Esophagus squamous epithelium (tissue), 5 donors: ENCODE results near the gene SUPV3L1. TPM values are rescaled to one million over a fixed set of nuclear protein-coding genes. Genes with fewer than 3 reads are reported as not detected.

Experiments
- DNase-seq: peaks from one replicate; lab custom pipeline; 2025; lab: John Stamatoyannopoulos, UW
- H3K27ac ChIP-seq, 4 donors: fragments of 200-600 bp; sonication (generic); one replicate each; pipeline ENCODE4 v1.5.1; 2016 to 2019; ENCODE audit warnings: mild to moderate bottlenecking in 1 of 4
- H3K27me3 ChIP-seq, 4 donors: fragments of 200-600 bp; sonication (generic); 1 replicate in 3 of 4; 2 replicates in 1 of 4; pipeline versions ENCODE4 v1.5.1 to v1.6.0; 2017 to 2021; ENCODE audit warnings: antibody characterized with exemption in 1 of 4
- H3K36me3 ChIP-seq, 3 donors: fragments of 200-600 bp; sonication (generic); one replicate each; pipeline ENCODE4 v1.5.1; 2016 to 2019
- H3K4me1 ChIP-seq, 3 donors: fragments of 200-600 bp; sonication (generic); one replicate each; pipeline ENCODE4 v1.5.1; 2017 to 2019
- H3K4me3 ChIP-seq, 4 donors: fragments of 200-600 bp; sonication (generic); 1 replicate in 3 of 4; 2 replicates in 1 of 4; pipeline ENCODE4 v1.5.1; 2016 to 2019; ENCODE audit warnings: mild to moderate bottlenecking in 2 of 4, moderate library complexity in 1 of 4
- H3K9me3 ChIP-seq, 3 donors: fragments of 200-600 bp; sonication (generic); one replicate each; pipeline ENCODE4 v1.5.1; 2016 to 2019
- POLR2A ChIP-seq, 4 donors: fragments of 450-650 bp; IDR thresholded peaks; one replicate each; pipeline ENCODE4 v1.6.1; 2017; ENCODE audit warnings: antibody characterized with exemption in 4 of 4, mild to moderate bottlenecking in 4 of 4, moderate library complexity in 3 of 4
- whole genome bisulfite sequencing, 2 donors: methylation state at CpG; one replicate each; pipeline ENCODE4 v1.1.5; 2018; 5-methylcytosine and 5-hydroxymethylcytosine counted together
- intact Hi-C: fragments of 100-400 bp; cut with DNase I; formaldehyde crosslinking; loops from one replicate; pipeline ENCODE4 v1.15.0; 2022
- total RNA-seq, 4 donors: library from RNA; depleted of rRNA; stranded (reverse); fragments of >200 nt; gene quantifications; one replicate each; pipeline ENCODE4 v1.1.0, GENCODE V29; 2016
- TF ChIP-seq, protein P1 (sequence below), 6 experiments: fragments of 450-650 bp in 4 of 6; fragments of 200-600 bp in 2 of 6; sonication (generic) in 2 of 6; IDR thresholded peaks; one replicate each; pipeline ENCODE4 v1.5.1; 2016 to 2019; ENCODE audit warnings: antibody characterized with exemption in 6 of 6, mild to moderate bottlenecking in 4 of 6, moderate library complexity in 4 of 6
- donor health status: DM: yes; HTN: yes; CAD: no.

SUPV3L1 gene
- total RNA-seq, 4 donors from 2014 or later, result 10.4 to 31.9 (median 20.9) TPM

DNA sequence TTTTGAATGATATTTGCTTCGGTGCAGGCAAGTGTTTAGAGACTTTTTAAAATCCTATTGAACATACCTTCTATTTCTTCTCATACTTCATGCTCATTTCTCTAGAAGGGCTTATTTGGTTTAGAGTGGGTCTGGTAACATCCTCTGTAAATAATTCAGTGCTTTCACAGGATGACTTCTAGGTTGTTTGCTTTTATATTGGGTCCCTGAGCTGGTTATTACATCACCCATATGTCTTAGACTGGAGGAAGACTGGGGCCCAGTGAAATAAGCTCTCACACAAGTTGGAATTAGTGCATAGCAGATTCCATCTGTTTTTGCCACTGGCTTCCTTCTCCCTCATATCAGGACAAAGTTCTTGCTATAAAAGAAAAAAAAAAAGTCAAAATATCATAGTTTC lies 6.5 kb downstream of the SUPV3L1 start:
- H3K4me3 ChIP-seq, result no peak overlapping the region
- H3K9me3 ChIP-seq, result no peaks in the 10 kb centered on the region
- DNase-seq, result no peak
- intact Hi-C loops, result no loop called here
- H3K36me3 ChIP-seq, result peaks cover 6 to 84% (median 17%) of the 10 kb centered on the region in 3 donors
- H3K4me1 ChIP-seq, result peaks cover 2 to 21% (median 6%) of the 10 kb centered on the region in 3 donors
- no peaks in the 10 kb centered on the region for H3K27me3 ChIP-seq
- 82 to 92% methylated on average over 1 of the region's 1 CpG for WGBS, 2 donors
- no peak overlapping the region for H3K27ac ChIP-seq
- TF ChIP-seq, protein P1, sequence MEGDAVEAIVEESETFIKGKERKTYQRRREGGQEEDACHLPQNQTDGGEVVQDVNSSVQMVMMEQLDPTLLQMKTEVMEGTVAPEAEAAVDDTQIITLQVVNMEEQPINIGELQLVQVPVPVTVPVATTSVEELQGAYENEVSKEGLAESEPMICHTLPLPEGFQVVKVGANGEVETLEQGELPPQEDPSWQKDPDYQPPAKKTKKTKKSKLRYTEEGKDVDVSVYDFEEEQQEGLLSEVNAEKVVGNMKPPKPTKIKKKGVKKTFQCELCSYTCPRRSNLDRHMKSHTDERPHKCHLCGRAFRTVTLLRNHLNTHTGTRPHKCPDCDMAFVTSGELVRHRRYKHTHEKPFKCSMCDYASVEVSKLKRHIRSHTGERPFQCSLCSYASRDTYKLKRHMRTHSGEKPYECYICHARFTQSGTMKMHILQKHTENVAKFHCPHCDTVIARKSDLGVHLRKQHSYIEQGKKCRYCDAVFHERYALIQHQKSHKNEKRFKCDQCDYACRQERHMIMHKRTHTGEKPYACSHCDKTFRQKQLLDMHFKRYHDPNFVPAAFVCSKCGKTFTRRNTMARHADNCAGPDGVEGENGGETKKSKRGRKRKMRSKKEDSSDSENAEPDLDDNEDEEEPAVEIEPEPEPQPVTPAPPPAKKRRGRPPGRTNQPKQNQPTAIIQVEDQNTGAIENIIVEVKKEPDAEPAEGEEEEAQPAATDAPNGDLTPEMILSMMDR (IDR thresholded peaks at IDR 0.05), result no peak
- TF ChIP-seq POLR2A (IDR thresholded peaks at IDR 0.05), result no peak

DNA sequence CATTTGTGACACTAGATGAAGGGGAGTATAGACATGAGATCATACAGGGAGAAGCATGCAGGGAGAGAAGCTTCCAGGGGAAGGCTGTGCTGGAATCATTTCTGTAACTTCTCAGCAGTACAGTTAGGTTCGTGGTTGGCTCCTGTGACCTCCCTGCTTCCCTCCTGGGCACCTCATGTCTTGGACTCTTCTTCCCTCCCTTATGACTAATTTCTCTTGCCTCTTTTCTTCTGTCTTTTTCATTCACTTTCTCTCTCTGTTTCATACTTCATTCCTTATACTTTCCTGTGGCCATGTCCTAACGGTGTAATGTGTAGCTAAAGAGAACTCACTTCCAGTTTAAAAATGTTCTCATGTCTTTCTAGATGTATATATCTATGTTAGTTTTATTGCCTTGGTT lies 21.0 kb downstream of the SUPV3L1 start:
- H3K9me3 ChIP-seq, result no peaks in the 10 kb centered on the region
- no peaks in the 10 kb centered on the region for H3K27me3 ChIP-seq
- H3K27ac ChIP-seq, result no peak overlapping the region
- intact Hi-C loops, result no loop called here
- peaks cover 12 to 99% (median 59%) of the 10 kb centered on the region in 3 donors for H3K36me3 ChIP-seq
- no peak for DNase-seq
- 78 to 88% methylated on average over 2 of the region's 2 CpGs for WGBS, 2 donors
- no peak for TF ChIP-seq POLR2A (IDR thresholded peaks at IDR 0.05)
- TF ChIP-seq, protein P1 (IDR thresholded peaks at IDR 0.05), result no peak
- no peaks in the 10 kb centered on the region for H3K4me1 ChIP-seq
- H3K4me3 ChIP-seq, result no peak overlapping the region

DNA sequence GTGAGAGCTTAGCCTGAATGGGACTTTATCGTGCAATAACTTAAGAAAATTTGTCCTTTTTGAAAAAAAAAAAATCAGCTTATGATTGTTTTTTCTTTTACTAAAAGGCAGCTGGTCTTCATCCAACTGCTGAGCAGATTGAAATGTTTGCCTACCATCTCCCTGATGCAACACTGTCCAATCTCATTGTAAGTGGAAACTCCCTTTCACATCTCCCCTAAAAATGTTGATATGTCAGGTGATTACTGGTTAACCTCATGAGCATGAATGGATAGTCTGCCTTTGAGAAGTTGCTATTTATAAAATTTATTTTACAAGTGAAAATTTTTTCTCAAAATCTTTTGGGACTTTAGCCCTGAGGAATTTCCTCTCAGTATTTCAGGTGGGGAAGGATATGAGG lies 22.3 kb downstream of the SUPV3L1 start:
- no peaks in the 10 kb centered on the region for H3K4me1 ChIP-seq
- no peaks in the 10 kb centered on the region for H3K9me3 ChIP-seq
- intact Hi-C loops, result no loop called here
- H3K36me3 ChIP-seq, result peaks cover 12 to 99% (median 56%) of the 10 kb centered on the region in 3 donors
- no peak overlapping the region for H3K4me3 ChIP-seq
- H3K27ac ChIP-seq, result no peak overlapping the region
- TF ChIP-seq POLR2A (IDR thresholded peaks at IDR 0.05), result no peak
- TF ChIP-seq, protein P1 (IDR thresholded peaks at IDR 0.05), result no peak
- no peak for DNase-seq
- no peaks in the 10 kb centered on the region for H3K27me3 ChIP-seq
- WGBS, 2 donors, result 61 to 94% methylated on average over 1 of the region's 1 CpG

DNA sequence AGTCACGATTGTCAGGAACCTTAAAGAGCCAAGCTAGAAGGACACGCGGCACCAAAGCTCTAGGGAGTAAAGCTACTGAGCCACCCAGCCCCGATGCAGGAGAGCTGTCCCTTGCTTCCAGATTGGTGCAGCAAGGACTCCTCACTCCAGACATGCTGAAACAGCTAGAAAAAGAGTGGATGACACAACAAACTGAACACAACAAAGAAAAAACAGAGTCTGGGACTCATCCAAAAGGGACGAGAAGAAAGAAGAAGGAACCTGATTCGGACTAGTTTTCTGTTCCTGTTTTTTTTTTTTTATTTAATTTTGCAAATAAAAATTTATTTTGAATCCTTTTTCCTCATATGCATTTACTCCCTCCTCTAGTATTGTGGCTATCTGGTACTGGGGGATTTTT lies 28.7 kb downstream of the SUPV3L1 start:
- H3K27ac ChIP-seq, result no peak overlapping the region
- TF ChIP-seq POLR2A (IDR thresholded peaks at IDR 0.05), result no peak
- TF ChIP-seq, protein P1 (IDR thresholded peaks at IDR 0.05), result no peak
- peaks cover 0 to 3% (median 0%) of the 10 kb centered on the region in 3 donors for H3K4me1 ChIP-seq
- H3K4me3 ChIP-seq, result no peak overlapping the region
- H3K9me3 ChIP-seq, result no peaks in the 10 kb centered on the region
- DNase-seq, result no peak
- H3K36me3 ChIP-seq, result peaks cover 16 to 60% (median 44%) of the 10 kb centered on the region in 3 donors
- WGBS, 2 donors, result 81 to 84% methylated on average over 6 of the region's 6 CpGs
- H3K27me3 ChIP-seq, result no peaks in the 10 kb centered on the region
- intact Hi-C loops, result no loop called here

DNA sequence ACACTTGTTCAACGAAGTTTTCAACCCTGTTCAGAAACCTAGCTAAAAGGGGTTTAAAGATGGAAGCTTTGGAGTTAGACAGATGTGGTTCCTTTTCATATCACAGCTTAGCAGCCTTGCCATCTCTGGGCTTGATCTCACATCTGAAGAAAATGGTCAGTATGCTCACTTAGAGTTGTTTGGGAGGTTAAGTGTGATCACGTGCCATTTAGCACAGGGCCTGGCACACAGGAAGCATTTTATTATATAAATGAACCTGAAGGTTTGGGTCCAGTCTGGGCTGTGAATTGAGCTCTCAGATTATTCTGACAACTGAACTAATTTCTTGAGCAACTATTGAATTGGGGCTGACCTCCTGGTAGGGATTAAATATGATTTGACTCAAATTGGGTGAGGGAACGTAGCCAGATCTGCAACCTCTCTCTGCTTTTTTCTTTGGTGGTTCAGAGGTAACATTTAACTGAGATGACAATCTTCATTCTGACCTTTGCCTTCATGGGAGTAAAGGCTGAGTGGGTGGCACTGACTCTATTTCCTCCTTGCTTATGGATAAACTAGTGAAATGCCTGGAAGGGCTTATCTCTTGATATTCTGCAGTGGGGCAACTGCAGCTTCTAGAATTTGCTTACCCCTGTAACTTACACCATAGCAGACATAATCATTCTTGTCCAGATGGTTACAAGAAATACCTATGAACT lies 29.9 kb downstream of the SUPV3L1 start:
- peaks cover 16 to 48% (median 32%) of the 10 kb centered on the region in 3 donors for H3K36me3 ChIP-seq
- WGBS, 2 donors, result 68 to 70% methylated on average over 3 of the region's 3 CpGs
- no peak overlapping the region for H3K4me3 ChIP-seq
- H3K27me3 ChIP-seq, result no peaks in the 10 kb centered on the region
- TF ChIP-seq POLR2A (IDR thresholded peaks at IDR 0.05), result no peak
- peaks cover 0 to 4% (median 0%) of the 10 kb centered on the region in 3 donors for H3K4me1 ChIP-seq
- no peaks in the 10 kb centered on the region for H3K9me3 ChIP-seq
- DNase-seq, result no peak
- intact Hi-C loops, result no loop called here
- H3K27ac ChIP-seq, result no peak overlapping the region
